NCI-H1092 treated with DMSO at 0.1 percent for 48 hours (cell line): ENCODE data around the gene ITLN1.
"Not testable (repeated sequence)": the region's sequence is repeated elsewhere in the genome, so short reads cannot be mapped to it uniquely, and the experiment has no call there.

Source experiments
- DNase-seq: peaks from one replicate; lab custom pipeline; 2025; lab: John Stamatoyannopoulos, UW

ITLN1 gene

GRCh38 chr1:160883581-160884513, 1.1 kb downstream of the ITLN1 start:
- no peak for DNase-seq

GRCh38 chr1:160882582-160882981, 2.4 kb downstream of the ITLN1 start:
- no peak for DNase-seq

- not testable (repeated sequence) for DNase-seq
Observed at GRCh38 chr1:160881264-160881663, 3.7 kb downstream of the ITLN1 start.

- no peak for DNase-seq
Observed at GRCh38 chr1:160880216-160880615, 4.8 kb downstream of the ITLN1 start.

GRCh38 chr1:160879056-160879455, 5.9 kb downstream of the ITLN1 start:
- no peak for DNase-seq

GRCh38 chr1:160877221-160877620, 7.8 kb downstream of the ITLN1 start:
- DNase-seq = no peak

GRCh38 chr1:160876311-160876710, 8.7 kb downstream of the ITLN1 start:
- DNase-seq = no peak

- DNase-seq = not testable (repeated sequence)
Observed at GRCh38 chr1:160875591-160875990, 9.4 kb downstream of the ITLN1 start.

- DNase-seq = no peak
Observed at GRCh38 chr1:160874935-160875334, 10.0 kb downstream of the ITLN1 start.

GRCh38 chr1:160868141-160868540, 16.8 kb downstream of the ITLN1 start:
- no peak for DNase-seq

- not testable (repeated sequence) for DNase-seq
Observed at GRCh38 chr1:160867651-160868050, 17.3 kb downstream of the ITLN1 start.

GRCh38 chr1:160866695-160867260, 18.2 kb downstream of the ITLN1 start:
- DNase-seq = no peak

GRCh38 chr1:160866001-160866694, 18.8 kb downstream of the ITLN1 start:
- no peak for DNase-seq

GRCh38 chr1:160865337-160865736, 19.6 kb downstream of the ITLN1 start:
- no peak for DNase-seq

- no peak for DNase-seq
Observed at GRCh38 chr1:160864173-160864572, 20.8 kb downstream of the ITLN1 start.

- no peak for DNase-seq
Observed at GRCh38 chr1:160863774-160864131, 21.2 kb downstream of the ITLN1 start.

- no peak for DNase-seq
Observed at GRCh38 chr1:160863061-160863773, 21.8 kb downstream of the ITLN1 start.

- no peak for DNase-seq
Observed at GRCh38 chr1:160862203-160863060, 22.5 kb downstream of the ITLN1 start, which contains the start of gene CD244. Gene CD244, minus strand, starts transcription at chr1:160862887. Its CDS starts 210 bp downstream, at chr1:160862677.

GRCh38 chr1:160860840-160861505, 24.0 kb downstream of the ITLN1 start:
- DNase-seq = no peak

- DNase-seq = no peak
Observed at GRCh38 chr1:160859166-160859565, 25.8 kb downstream of the ITLN1 start.

- DNase-seq = no peak
Observed at GRCh38 chr1:160858507-160858906, 26.5 kb downstream of the ITLN1 start.
